ENCODE results near the gene GRHL1. TPM values are rescaled to one million over a fixed set of nuclear protein-coding genes. Genes with fewer than 3 reads are reported as not detected.

The GRHL1 gene
- total and polyA plus RNA-seq, 5 donors: 0.81 to 5.7 (median 2.6) TPM

GRCh38 chr2:10038716-10039115 is 87.2 kb downstream of the GRHL1 start:
- Histone ChIP-seq H3K27ac (ENCODE audit: low read length) (no peak overlapping the region), H3K4me3 (ENCODE audit: low read length) (no peak overlapping the region), H3K4me1 (ENCODE audit: control insufficient read depth, insufficient read depth, low read length) (peaks cover 22% of the 10 kb centered on the region), H3K9me3 (ENCODE audit: control insufficient read depth, low read length) (no peaks in the 10 kb centered on the region), H3K27me3 (ENCODE audit: control insufficient read depth, insufficient read depth) (no peaks in the 10 kb centered on the region)
- intact Hi-C loops (cut with DNase I): loop anchor here in 1 of 4 donors (5.0 kb wide), 1 partner anchor 36 kb away; no protein-coding TSS in a partner anchor
- ATAC-seq: no peak
- peak in 2 of 3 donors; percentile 7 to 27 for DNase-seq

DNA sequence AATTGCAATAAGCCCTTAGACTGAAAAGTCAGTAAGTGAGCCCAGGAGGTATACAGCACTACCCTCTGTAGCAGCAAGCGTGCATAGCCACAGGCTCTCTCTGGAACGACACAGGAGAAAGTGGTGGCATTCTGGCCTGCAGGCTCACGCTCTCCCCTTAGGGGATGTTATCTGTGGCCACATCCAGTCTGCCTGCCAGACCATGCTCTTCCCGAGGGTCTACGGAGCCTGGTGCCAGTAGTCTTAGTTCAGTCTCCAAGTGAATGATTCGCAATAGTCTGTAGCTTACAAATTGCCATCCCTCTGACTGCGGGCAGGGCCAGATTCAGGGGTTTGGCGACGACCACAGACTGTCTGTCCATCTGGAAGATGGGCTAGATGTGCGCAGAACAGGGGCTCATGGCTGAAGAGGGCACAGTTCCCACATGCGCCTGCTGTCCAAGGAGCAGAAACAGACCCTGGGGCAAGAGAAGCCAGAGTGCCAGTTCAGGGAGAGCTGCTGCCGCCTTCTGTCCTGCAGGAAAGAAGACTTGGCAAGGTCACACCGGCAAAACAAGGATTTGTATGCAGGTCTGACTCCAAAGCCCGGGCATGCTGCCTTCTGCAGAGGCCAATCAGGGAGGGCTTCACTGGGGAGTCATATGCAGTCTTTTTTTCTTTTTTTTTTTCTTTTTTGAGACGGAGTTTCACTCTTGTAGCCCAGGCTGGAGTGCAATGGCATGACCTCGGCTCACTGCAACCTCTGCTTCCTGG is 88.3 kb downstream of the GRHL1 start:
- no peaks in the 10 kb centered on the region for H3K27me3 ChIP-seq (ENCODE audit: control insufficient read depth, insufficient read depth)
- intact Hi-C loops (cut with DNase I): loop anchor here in 3 of 4 donors (5.0 to 10.0 kb wide), 3 partner anchors 38 to 225 kb away; no protein-coding TSS in a partner anchor

GRCh38 chr2:10041711-10042110 is 90.2 kb downstream of the GRHL1 start:
- intact Hi-C loops (cut with DNase I): loop anchor here in 3 of 4 donors (5.0 to 10.0 kb wide), 3 partner anchors 39 to 227 kb away; no protein-coding TSS in a partner anchor

More for the DNA sequence above, 88.3 kb downstream of the GRHL1 start:
- Histone ChIP-seq H3K4me1 (ENCODE audit: control insufficient read depth, insufficient read depth, low read length) (peaks cover 22% of the 10 kb centered on the region), H3K27ac (ENCODE audit: low read length) (no peak overlapping the region), H3K4me3 (ENCODE audit: low read length) (no peak overlapping the region), H3K9me3 (ENCODE audit: control insufficient read depth, low read length) (no peaks in the 10 kb centered on the region)
- ATAC-seq (no peak), DNase-seq (peak in 2 of 3 donors; percentile 81 to 82)
- 72% methylated on average over 16 of the region's 16 CpGs for WGBS

GRCh38 chr2:10042301-10043161 is 91.0 kb downstream of the GRHL1 start:
- Histone ChIP-seq H3K4me1 (ENCODE audit: control insufficient read depth, insufficient read depth, low read length) (peaks cover 14% of the 10 kb centered on the region), H3K4me3 (ENCODE audit: low read length) (peak overlapping the region; percentile 56), H3K27me3 (ENCODE audit: control insufficient read depth, insufficient read depth) (no peaks in the 10 kb centered on the region), H3K27ac (ENCODE audit: low read length) (peak overlapping the region; percentile 100), H3K9me3 (ENCODE audit: control insufficient read depth, low read length) (no peaks in the 10 kb centered on the region)
- WGBS: 19% methylated on average over 54 of the region's 54 CpGs
- ATAC-seq: peak; percentile 72 to 79
- intact Hi-C loops (cut with DNase I): loop anchor here in 3 of 4 donors (5.0 to 10.0 kb wide), 3 partner anchors 40 to 228 kb away; no protein-coding TSS in a partner anchor
- DNase-seq: peak; percentile 91 to 96 (median 95)

More at GRCh38 chr2:10041711-10042110, 90.2 kb downstream of the GRHL1 start:
- 87% methylated on average over 14 of the region's 14 CpGs for WGBS
- Histone ChIP-seq H3K27ac (ENCODE audit: low read length) (peak overlapping the region; percentile 100), H3K4me3 (ENCODE audit: low read length) (no peak overlapping the region), H3K4me1 (ENCODE audit: control insufficient read depth, insufficient read depth, low read length) (peaks cover 16% of the 10 kb centered on the region), H3K27me3 (ENCODE audit: control insufficient read depth, insufficient read depth) (no peaks in the 10 kb centered on the region), H3K9me3 (ENCODE audit: control insufficient read depth, low read length) (no peaks in the 10 kb centered on the region)
- ATAC-seq (no peak), DNase-seq (peak in 1 of 3 donors; percentile 67)

GRCh38 chr2:10043256-10043905 is 91.9 kb downstream of the GRHL1 start, which contains the start of gene KLF11:
Gene KLF11, plus strand, starts transcription at chr2:10043550. Its CDS starts 167 bp downstream, at chr2:10043717.
- H3K4me1 ChIP-seq (ENCODE audit: control insufficient read depth, insufficient read depth, low read length): peaks cover 14% of the 10 kb centered on the region
- peak within 1 kb of the TSS; percentile 100 for H3K27ac ChIP-seq (ENCODE audit: low read length)
- peak within 1 kb of the TSS; percentile 97 for H3K4me3 ChIP-seq (ENCODE audit: low read length)
- H3K9me3 ChIP-seq (ENCODE audit: control insufficient read depth, low read length): no peaks in the 10 kb centered on the region
- peak; percentile 74 to 81 for ATAC-seq
- no peaks in the 10 kb centered on the region for H3K27me3 ChIP-seq (ENCODE audit: control insufficient read depth, insufficient read depth)
- intact Hi-C loops (cut with DNase I): loop anchor here in 3 of 4 donors (5.0 to 10.0 kb wide), 3 partner anchors 41 to 229 kb away; no protein-coding TSS in a partner anchor
- WGBS: under 1% methylated on average over 101 of the region's 104 CpGs
- DNase-seq: peak; percentile 96 to 98 (median 98)

GRCh38 chr2:10043906-10044601 is 92.6 kb downstream of the GRHL1 start:
- Histone ChIP-seq H3K9me3 (ENCODE audit: control insufficient read depth, low read length) (no peaks in the 10 kb centered on the region), H3K27me3 (ENCODE audit: control insufficient read depth, insufficient read depth) (no peaks in the 10 kb centered on the region), H3K4me1 (ENCODE audit: control insufficient read depth, insufficient read depth, low read length) (peaks cover 14% of the 10 kb centered on the region), H3K4me3 (ENCODE audit: low read length) (peak overlapping the region; percentile 97), H3K27ac (ENCODE audit: low read length) (peak overlapping the region; percentile 100)
- peak; percentile 99 to 100 (median 100) for DNase-seq
- peak; percentile 85 for ATAC-seq
- WGBS: 7% methylated on average over 89 of the region's 90 CpGs
- intact Hi-C loops (cut with DNase I): loop anchor here in 3 of 4 donors (5.0 to 10.0 kb wide), 3 partner anchors 42 to 229 kb away; no protein-coding TSS in a partner anchor

GRCh38 chr2:10045561-10046355 is 94.3 kb downstream of the GRHL1 start:
- ATAC-seq (no peak), DNase-seq (peak in 1 of 3 donors; percentile 68)
- Histone ChIP-seq H3K4me3 (ENCODE audit: low read length) (no peak overlapping the region), H3K27me3 (ENCODE audit: control insufficient read depth, insufficient read depth) (no peaks in the 10 kb centered on the region), H3K4me1 (ENCODE audit: control insufficient read depth, insufficient read depth, low read length) (peaks cover 10% of the 10 kb centered on the region), H3K27ac (ENCODE audit: low read length) (peak overlapping the region; percentile 3), H3K9me3 (ENCODE audit: control insufficient read depth, low read length) (no peaks in the 10 kb centered on the region)
- 74% methylated on average over 20 of the region's 20 CpGs for WGBS
- intact Hi-C loops (cut with DNase I): loop anchor here in 3 of 4 donors (5.0 to 10.0 kb wide), 4 partner anchors 63 to 233 kb away; no protein-coding TSS in a partner anchor

GRCh38 chr2:10046931-10047330 is 95.4 kb downstream of the GRHL1 start:
- intact Hi-C loops (cut with DNase I): loop anchor here in 3 of 4 donors (5.0 to 10.0 kb wide), 4 partner anchors 65 to 235 kb away; no protein-coding TSS in a partner anchor
- no peak overlapping the region for H3K27ac ChIP-seq (ENCODE audit: low read length)
- 58% methylated on average over 7 of the region's 7 CpGs for WGBS

More at GRCh38 chr2:10046931-10047330, 95.4 kb downstream of the GRHL1 start:
- Histone ChIP-seq H3K4me1 (ENCODE audit: control insufficient read depth, insufficient read depth, low read length) (peaks cover 9% of the 10 kb centered on the region), H3K27me3 (ENCODE audit: control insufficient read depth, insufficient read depth) (no peaks in the 10 kb centered on the region), H3K9me3 (ENCODE audit: control insufficient read depth, low read length) (no peaks in the 10 kb centered on the region), H3K4me3 (ENCODE audit: low read length) (no peak overlapping the region)
- no peak for ATAC-seq
- DNase-seq: no peak

Measured in right cardiac atrium (tissue), 5 donors.